Right atrium auricular region (tissue), 2 donors: Measurements from ENCODE around the gene HOXB1. TPM values are rescaled to one million over a fixed set of nuclear protein-coding genes. Genes with fewer than 3 reads are reported as not detected.

Source experiments
- DNase-seq: peaks from one replicate; pipeline ENCODE4 v3.0.0-alpha.2; 2019; ENCODE audit warnings: low spot score
- H3K27ac ChIP-seq, 2 donors: fragments of 200-600 bp; sonication (generic); 1 replicate in 1 of 2; 2 replicates in 1 of 2; pipeline ENCODE4 v1.5.1; 2016 to 2019
- H3K27me3 ChIP-seq, 2 donors: fragments of 200-600 bp; sonication (generic); one replicate each; pipeline versions ENCODE4 v1.5.1 to v1.6.0; 2017 to 2019
- H3K36me3 ChIP-seq: fragments of 200-600 bp; sonication (generic); one replicate; pipeline ENCODE4 v1.5.1; 2016
- H3K4me1 ChIP-seq, 2 donors: fragments of 200-600 bp; sonication (generic); one replicate each; pipeline versions ENCODE4 v1.5.1 to v1.6.0; 2017 to 2019
- H3K4me3 ChIP-seq, 2 donors: fragments of 200-600 bp; sonication (generic); 1 replicate in 1 of 2; 2 replicates in 1 of 2; pipeline ENCODE4 v1.5.1; 2017 to 2019; ENCODE audit warnings: mild to moderate bottlenecking in 1 of 2, moderate library complexity in 1 of 2
- H3K9me3 ChIP-seq, 2 donors: fragments of 200-600 bp; sonication (generic); one replicate each; pipeline ENCODE4 v1.5.1; 2019
- CTCF ChIP-seq, 2 donors: fragments of 200-600 bp; sonication (generic); IDR thresholded peaks; one replicate each; pipeline ENCODE4 v1.5.1; 2019; ENCODE audit warnings: antibody characterized with exemption in 2 of 2
- total RNA-seq, 2 donors: library from RNA; depleted of rRNA; stranded (reverse); fragments of >200 nt; gene quantifications; one replicate each; pipeline ENCODE4 v1.1.0, GENCODE V29; 2016

Gene HOXB1
- total RNA-seq, 2 donors from 2014 or later = not detected

- no peak for DNase-seq
- Histone ChIP-seq H3K36me3 (no peaks in the 10 kb centered on the region), H3K4me3 (peak overlapping the region in 1 of 2 donors; percentile 34), H3K27me3 (peaks cover 0 to 18% of the 10 kb centered on the region in 2 donors), H3K27ac (no peak overlapping the region), H3K4me1 (peaks cover 0 to 8% of the 10 kb centered on the region in 2 donors), H3K9me3 (no peaks in the 10 kb centered on the region)
- no peak for TF ChIP-seq CTCF (IDR thresholded peaks at IDR 0.05)
Measured at GRCh38 chr17:48565022-48565554, 34.3 kb upstream of the HOXB1 start.

GRCh38 chr17:48564188-48565021 lies 33.6 kb upstream of the HOXB1 start:
- peak overlapping the region; percentile 31 to 65 for H3K27ac ChIP-seq
- TF ChIP-seq CTCF (IDR thresholded peaks at IDR 0.05) = no peak
- H3K4me3 ChIP-seq = peak overlapping the region; percentile 34 to 51
- H3K9me3 ChIP-seq = no peaks in the 10 kb centered on the region
- H3K4me1 ChIP-seq = peaks cover 0 to 8% of the 10 kb centered on the region in 2 donors
- no peaks in the 10 kb centered on the region for H3K36me3 ChIP-seq
- peaks cover 0 to 18% of the 10 kb centered on the region in 2 donors for H3K27me3 ChIP-seq
- DNase-seq = no peak

DNA sequence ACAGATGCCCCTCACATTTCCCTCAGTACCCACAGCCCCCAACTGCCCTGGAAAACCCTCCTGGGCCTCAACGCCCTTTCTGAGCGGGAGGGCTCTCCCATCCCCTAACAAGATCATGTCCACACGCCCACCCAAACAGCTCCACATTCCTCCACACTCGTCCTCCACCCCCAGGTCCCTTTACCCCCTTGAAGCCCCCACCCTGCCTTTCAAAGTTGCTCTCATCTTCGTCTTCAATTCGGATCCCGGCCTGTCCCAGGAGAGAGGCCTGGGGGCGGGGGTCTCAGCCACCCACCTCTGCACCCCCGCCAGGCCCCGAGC lies 33.0 kb upstream of the HOXB1 start:
- H3K4me3 ChIP-seq = peak overlapping the region; percentile 34 to 51
- H3K9me3 ChIP-seq = no peaks in the 10 kb centered on the region

DNA sequence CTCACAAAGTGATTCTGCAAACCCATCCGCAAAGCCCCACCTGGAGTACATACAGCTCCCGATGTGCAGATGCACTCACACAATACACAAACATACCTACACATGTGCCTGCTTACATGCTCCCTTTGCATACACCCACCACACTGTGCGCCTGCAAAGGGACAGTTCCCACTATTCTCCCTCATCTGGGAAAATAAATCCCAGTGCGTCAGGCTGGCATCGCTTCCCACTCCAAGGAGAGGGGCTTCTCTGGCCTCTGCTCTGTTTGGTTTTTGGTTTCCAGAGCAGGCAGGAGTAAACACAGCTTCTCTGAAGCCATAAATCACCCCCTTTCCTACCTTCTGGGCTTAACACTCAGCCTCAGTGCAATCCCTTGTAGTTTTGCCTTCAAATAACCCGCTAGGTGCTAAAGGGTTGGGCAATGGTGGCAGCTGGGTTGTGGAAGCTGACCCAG lies 32.6 kb upstream of the HOXB1 start:
- Histone ChIP-seq H3K27ac (no peak overlapping the region), H3K4me1 (peaks cover 0 to 8% of the 10 kb centered on the region in 2 donors), H3K36me3 (no peaks in the 10 kb centered on the region), H3K27me3 (peaks cover 0 to 9% of the 10 kb centered on the region in 2 donors), H3K9me3 (no peaks in the 10 kb centered on the region), H3K4me3 (peak overlapping the region; percentile 34 to 51)
- DNase-seq = no peak
- TF ChIP-seq CTCF (IDR thresholded peaks at IDR 0.05) = no peak

More for the DNA sequence above, 33.0 kb upstream of the HOXB1 start:
- TF ChIP-seq CTCF (IDR thresholded peaks at IDR 0.05) = no peak
- no peak for DNase-seq
- peaks cover 0 to 12% of the 10 kb centered on the region in 2 donors for H3K27me3 ChIP-seq
- no peak overlapping the region for H3K27ac ChIP-seq
- peaks cover 0 to 8% of the 10 kb centered on the region in 2 donors for H3K4me1 ChIP-seq
- H3K36me3 ChIP-seq = no peaks in the 10 kb centered on the region

GRCh38 chr17:48562934-48563333 lies 32.1 kb upstream of the HOXB1 start:
- Histone ChIP-seq H3K27ac (no peak overlapping the region), H3K27me3 (peaks cover 0 to 9% of the 10 kb centered on the region in 2 donors), H3K4me1 (peaks cover 0 to 8% of the 10 kb centered on the region in 2 donors), H3K36me3 (no peaks in the 10 kb centered on the region), H3K4me3 (no peak overlapping the region), H3K9me3 (no peaks in the 10 kb centered on the region)
- TF ChIP-seq CTCF (IDR thresholded peaks at IDR 0.05) = no peak
- no peak for DNase-seq
